Kidney (tissue), 14 donors: ENCODE measurements around the gene ARMC10. TPM values are rescaled to one million over a fixed set of nuclear protein-coding genes. Genes with fewer than 3 reads are reported as not detected.
"Not testable (repeated sequence)": the region's sequence is repeated elsewhere in the genome, so short reads cannot be mapped to it uniquely, and the experiment has no call there.

Source experiments
- DNase-seq, 5 donors: peaks; one replicate each; pipeline ENCODE4 v3.0.0-alpha.2; 2013 to 2020
- FAIRE-seq: peaks from 2 replicates; lab custom pipeline; 2012; peaks lifted over from hg19 to GRCh38; lab: Jason Lieb, UNC
- H3K27ac ChIP-seq, 2 donors: one replicate each; pipeline ENCODE4 v1.7.0; 2013; ENCODE audit warnings: low read depth in 2 of 2, low read length in 2 of 2, inconsistent platforms in 1 of 2
- H3K27me3 ChIP-seq: one replicate; pipeline ENCODE4 v1.7.1; 2013; ENCODE audit warnings: low read length, inconsistent platforms; ENCODE audit not compliant: control insufficient read depth, insufficient read depth
- H3K36me3 ChIP-seq, 3 donors: one replicate each; pipeline versions ENCODE4 v1.7.0 to v1.7.1; 2013; ENCODE audit warnings: low read length in 3 of 3, control low read depth in 1 of 3, inconsistent platforms in 1 of 3; ENCODE audit not compliant: insufficient read depth in 3 of 3, control insufficient read depth in 2 of 3
- H3K4me1 ChIP-seq, 3 donors: one replicate each; pipeline versions ENCODE4 v1.7.0 to v1.7.1; 2013; ENCODE audit warnings: low read length in 3 of 3, inconsistent platforms in 1 of 3, low read depth in 1 of 3; ENCODE audit not compliant: control insufficient read depth in 2 of 3, insufficient read depth in 2 of 3
- H3K4me3 ChIP-seq, 3 donors: one replicate each; pipeline versions ENCODE4 v1.7.0 to v1.8.1; 2013; ENCODE audit warnings: low read length in 3 of 3, control low read depth in 1 of 3, inconsistent platforms in 1 of 3
- H3K9ac ChIP-seq, 3 donors: one replicate each; pipeline versions ENCODE4 v1.7.0 to v1.7.1; 2013; ENCODE audit warnings: low read length in 3 of 3, control low read depth in 1 of 3, inconsistent platforms in 1 of 3
- H3K9me3 ChIP-seq, 3 donors: one replicate each; pipeline versions ENCODE4 v1.7.0 to v1.7.1; 2013; ENCODE audit warnings: low read length in 3 of 3, control low read depth in 1 of 3, inconsistent platforms in 1 of 3; ENCODE audit not compliant: control insufficient read depth in 2 of 3, insufficient read depth in 1 of 3
- intact Hi-C: fragments of 100-400 bp; cut with DNase I; formaldehyde crosslinking; loops from one replicate; pipeline ENCODE4 v1.11.1; 2022
- polyA plus RNA-seq: library from polyadenylated mRNA; stranded (reverse); fragments of 350-450 nt; fragmentation: Illumina TruSeq; extraction: RNeasy Lipid Tissue Mini Kit (QIAGEN cat#74804); gene quantifications from one replicate; pipeline ENCODE4 v1.2.3, GENCODE V29; 2014; ENCODE audit warnings: low read depth, low replicate concordance; ENCODE audit not compliant: insufficient read depth
- total RNA-seq: library from RNA; stranded (reverse); fragmentation: NEBNext Ultra II Directional; extraction: Animal tissue kit (Norgen Biotek cat#: 25700); gene quantifications from one replicate; pipeline ENCODE4 v1.2.1, GENCODE V29; 2021
- TF ChIP-seq, protein P1 (sequence below): IDR thresholded peaks from 3 replicates; pipeline ENCODE4 v1.5.1; 2012; ENCODE audit warnings: mild to moderate bottlenecking, moderate library complexity, borderline replicate concordance; ENCODE audit not compliant: insufficient read depth; ENCODE audit errors: extremely low read depth
- donor health status: control.
- donor health status: control.
- donor health status: control.
- donor health status: control.
- donor health status: control.
- donor health status: DM: yes; HTN: yes; CAD: no.
- donor health status: Normal renal cell carcinoma (clear cell type).

The ARMC10 gene
- total and polyA plus RNA-seq, 2 donors from 2014 or later, result 31.5 to 40.7 TPM

DNA sequence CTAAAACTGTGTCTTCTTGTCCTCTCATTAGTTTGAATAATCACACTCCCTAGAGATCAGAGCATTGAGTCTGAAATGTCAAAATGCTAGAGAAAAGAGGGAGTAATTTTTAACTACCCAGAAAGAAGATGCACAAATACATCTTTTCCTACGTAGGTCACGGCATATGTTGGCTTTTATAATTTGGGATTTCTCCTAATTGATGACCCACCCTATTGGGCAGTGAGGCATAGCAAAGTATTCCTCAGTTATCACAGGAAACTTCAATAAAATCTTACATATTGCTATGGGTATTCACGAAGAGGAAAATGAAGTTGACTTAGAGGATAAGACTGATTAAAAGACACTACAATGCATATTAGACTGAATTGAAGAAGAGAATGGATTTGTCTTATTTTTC is 25.4 kb downstream of the ARMC10 start:
- FAIRE-seq, result no peak
- TF ChIP-seq, protein P1, sequence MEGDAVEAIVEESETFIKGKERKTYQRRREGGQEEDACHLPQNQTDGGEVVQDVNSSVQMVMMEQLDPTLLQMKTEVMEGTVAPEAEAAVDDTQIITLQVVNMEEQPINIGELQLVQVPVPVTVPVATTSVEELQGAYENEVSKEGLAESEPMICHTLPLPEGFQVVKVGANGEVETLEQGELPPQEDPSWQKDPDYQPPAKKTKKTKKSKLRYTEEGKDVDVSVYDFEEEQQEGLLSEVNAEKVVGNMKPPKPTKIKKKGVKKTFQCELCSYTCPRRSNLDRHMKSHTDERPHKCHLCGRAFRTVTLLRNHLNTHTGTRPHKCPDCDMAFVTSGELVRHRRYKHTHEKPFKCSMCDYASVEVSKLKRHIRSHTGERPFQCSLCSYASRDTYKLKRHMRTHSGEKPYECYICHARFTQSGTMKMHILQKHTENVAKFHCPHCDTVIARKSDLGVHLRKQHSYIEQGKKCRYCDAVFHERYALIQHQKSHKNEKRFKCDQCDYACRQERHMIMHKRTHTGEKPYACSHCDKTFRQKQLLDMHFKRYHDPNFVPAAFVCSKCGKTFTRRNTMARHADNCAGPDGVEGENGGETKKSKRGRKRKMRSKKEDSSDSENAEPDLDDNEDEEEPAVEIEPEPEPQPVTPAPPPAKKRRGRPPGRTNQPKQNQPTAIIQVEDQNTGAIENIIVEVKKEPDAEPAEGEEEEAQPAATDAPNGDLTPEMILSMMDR, result no peak
- DNase-seq, result no peak
- H3K27me3 ChIP-seq, result no peaks in the 10 kb centered on the region
- peaks cover 2 to 20% (median 10%) of the 10 kb centered on the region in 3 donors for H3K36me3 ChIP-seq
- no peak overlapping the region for H3K9ac ChIP-seq
- H3K4me3 ChIP-seq, result no peak overlapping the region
- no peaks in the 10 kb centered on the region for H3K4me1 ChIP-seq
- H3K27ac ChIP-seq, result no peak overlapping the region
- no peaks in the 10 kb centered on the region for H3K9me3 ChIP-seq
- intact Hi-C loops, result no loop called here

DNA sequence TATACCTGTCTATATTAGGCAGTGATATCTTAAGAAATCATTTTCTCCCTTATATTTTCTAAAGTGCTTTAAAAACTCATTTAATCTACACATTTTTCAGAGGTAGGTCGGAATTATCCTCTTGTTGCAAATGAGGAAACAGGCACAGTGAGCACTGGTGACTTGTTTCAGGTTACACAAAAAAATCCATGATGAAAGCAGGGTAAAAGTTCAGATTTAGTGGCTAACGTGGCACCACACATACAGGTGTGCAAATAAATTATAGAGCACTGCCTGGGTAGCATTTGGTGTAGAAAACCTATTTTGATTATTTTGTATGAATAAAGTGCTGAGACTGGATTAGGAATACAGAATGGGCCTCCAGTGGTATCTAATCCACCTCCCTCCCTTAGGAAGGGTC is 26.6 kb downstream of the ARMC10 start:
- DNase-seq (no peak), FAIRE-seq (no peak)
- Histone ChIP-seq H3K9me3 (no peaks in the 10 kb centered on the region), H3K4me3 (no peak overlapping the region), H3K9ac (no peak overlapping the region), H3K27ac (no peak overlapping the region), H3K36me3 (peaks cover 2 to 20% (median 9%) of the 10 kb centered on the region in 3 donors), H3K4me1 (no peaks in the 10 kb centered on the region), H3K27me3 (no peaks in the 10 kb centered on the region)
- intact Hi-C loops, result no loop called here
- TF ChIP-seq, protein P1, result no peak

DNA sequence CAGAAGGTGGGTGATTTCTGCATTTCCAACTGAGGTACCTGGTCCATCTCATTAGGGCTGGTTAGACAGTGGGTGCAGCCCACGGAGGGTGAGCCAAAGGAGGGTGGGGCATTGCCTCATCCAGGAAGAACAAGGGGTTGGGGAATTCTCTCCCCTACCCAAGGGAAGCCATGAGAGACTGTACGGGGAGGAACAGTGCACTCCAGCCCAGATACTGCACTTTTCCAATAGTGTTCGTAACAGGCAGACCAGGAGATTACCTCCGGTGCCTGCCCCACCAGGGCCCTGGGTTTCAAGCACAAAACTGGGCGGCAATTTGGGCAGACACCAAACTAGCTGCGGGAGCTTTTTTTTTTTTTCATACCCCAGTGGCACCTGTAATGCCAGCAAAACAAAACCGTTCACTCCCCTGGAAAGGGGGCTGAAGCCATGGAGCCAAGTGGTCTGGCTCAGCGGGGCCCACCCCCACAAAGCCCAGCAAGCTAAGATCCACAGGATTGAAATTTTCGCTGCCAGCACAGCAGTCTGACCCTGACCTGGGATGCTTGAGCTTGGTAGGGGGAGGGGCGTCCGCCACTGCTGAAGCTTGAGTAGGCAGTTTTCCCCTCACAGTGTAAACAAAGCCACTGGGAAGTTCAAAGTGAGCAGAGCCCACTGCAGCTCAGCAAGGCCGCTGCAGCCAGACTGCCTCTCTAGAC is 31.2 kb downstream of the ARMC10 start:
- H3K27me3 ChIP-seq, result no peaks in the 10 kb centered on the region
- intact Hi-C loops, result no loop called here
- no peaks in the 10 kb centered on the region for H3K9me3 ChIP-seq
- TF ChIP-seq, protein P1, result no peak
- H3K9ac ChIP-seq, result no peak overlapping the region
- no peaks in the 10 kb centered on the region for H3K4me1 ChIP-seq
- H3K36me3 ChIP-seq, result peaks cover 0 to 16% (median 2%) of the 10 kb centered on the region in 3 donors
- H3K27ac ChIP-seq, result no peak overlapping the region
- DNase-seq, result peak; percentile 73 to 89 (median 86)
- FAIRE-seq, result no peak
- no peak overlapping the region for H3K4me3 ChIP-seq

DNA sequence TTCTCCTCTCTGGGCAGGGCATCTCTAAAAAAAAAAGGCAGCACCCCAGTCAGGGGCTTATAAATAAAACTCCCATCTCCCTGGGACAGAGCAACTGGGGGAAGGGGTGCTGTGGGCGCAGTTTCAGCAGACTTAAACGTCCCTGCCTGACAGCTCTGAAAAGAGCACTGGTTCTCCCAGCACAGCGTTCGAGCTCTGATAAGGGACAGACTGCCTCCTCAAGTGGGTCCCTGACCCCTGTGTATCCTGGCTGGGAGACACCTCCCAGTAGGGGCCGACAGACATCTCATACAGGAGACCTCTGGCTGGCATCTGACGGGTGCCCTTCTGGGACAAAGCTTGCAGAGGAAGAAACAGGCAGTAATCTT is 31.7 kb downstream of the ARMC10 start:
- peaks cover 0 to 16% (median 2%) of the 10 kb centered on the region in 3 donors for H3K36me3 ChIP-seq
- H3K27ac ChIP-seq, H3K4me1 ChIP-seq, H3K9me3 ChIP-seq, H3K27me3 ChIP-seq, FAIRE-seq, H3K4me3 ChIP-seq, intact Hi-C loops, H3K9ac ChIP-seq: not testable (repeated sequence)
- DNase-seq, result peak in 1 of 5 donors; percentile 41
